ENCODE data around the gene PIK3CB.
"Not testable (repeated sequence)": the region's sequence is repeated elsewhere in the genome, so short reads cannot be mapped to it uniquely, and the experiment has no call there.

DNA sequence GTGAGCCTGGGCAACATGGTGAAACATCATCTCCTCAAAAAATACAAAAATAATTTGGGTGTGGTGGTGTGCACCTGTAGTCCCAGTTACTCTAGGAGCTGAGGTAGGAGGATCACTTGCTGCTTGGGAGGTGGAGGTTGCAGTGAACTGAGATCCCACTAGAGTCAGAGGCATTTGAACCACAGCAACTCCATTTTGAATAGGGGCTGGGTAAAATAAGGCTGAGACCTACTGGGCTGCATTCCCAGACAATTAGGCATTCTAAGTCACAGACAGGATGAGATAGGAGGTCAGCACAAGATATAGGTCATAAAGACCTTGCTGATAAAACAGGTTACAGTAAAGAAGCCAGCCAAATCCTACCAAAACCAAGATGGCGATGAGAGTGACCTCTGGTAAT, 12.1 kb upstream of the PIK3CB start:
- TF ChIP-seq CTCF (conservative IDR thresholded peaks at IDR 0.05; ENCODE audit: low read depth, low read length); EZH2 (IDR thresholded peaks at IDR 0.05; ENCODE audit: borderline replicate concordance, low read depth, low read length, poor library complexity, severe bottlenecking): not testable (repeated sequence)

Data from A673 (cell line).